Coronary artery (tissue), 2 donors: Measurements from ENCODE around the gene ZNF778.
A peak's percentile ranks its signal among the peaks of the same experiment; 100 is the strongest.

ENCODE experiments used
- DNase-seq: peaks from one replicate; pipeline ENCODE4 v3.0.0-alpha.2; 2017; ENCODE audit warnings: low spot score
- H3K27ac ChIP-seq, 2 donors: fragments of 200-600 bp; sonication (generic); one replicate each; pipeline ENCODE4 v1.5.1; 2016 to 2019
- H3K4me3 ChIP-seq: fragments of 200-600 bp; sonication (generic); 2 replicates; pipeline ENCODE4 v1.5.1; 2016; ENCODE audit warnings: mild to moderate bottlenecking, moderate library complexity
- TF ChIP-seq, protein P1 (sequence below): fragments of 200-600 bp; sonication (generic); IDR thresholded peaks from one replicate; pipeline ENCODE4 v1.5.1; 2019; ENCODE audit warnings: antibody characterized with exemption

Gene ZNF778

GRCh38 chr16:89217138-89217387 lies 440 bp upstream of the ZNF778 start:
- Histone ChIP-seq H3K27ac (peak overlapping the region; percentile 86 to 96), H3K4me3 (peak overlapping the region; percentile 80)
- DNase-seq, result no peak
- TF ChIP-seq, protein P1, sequence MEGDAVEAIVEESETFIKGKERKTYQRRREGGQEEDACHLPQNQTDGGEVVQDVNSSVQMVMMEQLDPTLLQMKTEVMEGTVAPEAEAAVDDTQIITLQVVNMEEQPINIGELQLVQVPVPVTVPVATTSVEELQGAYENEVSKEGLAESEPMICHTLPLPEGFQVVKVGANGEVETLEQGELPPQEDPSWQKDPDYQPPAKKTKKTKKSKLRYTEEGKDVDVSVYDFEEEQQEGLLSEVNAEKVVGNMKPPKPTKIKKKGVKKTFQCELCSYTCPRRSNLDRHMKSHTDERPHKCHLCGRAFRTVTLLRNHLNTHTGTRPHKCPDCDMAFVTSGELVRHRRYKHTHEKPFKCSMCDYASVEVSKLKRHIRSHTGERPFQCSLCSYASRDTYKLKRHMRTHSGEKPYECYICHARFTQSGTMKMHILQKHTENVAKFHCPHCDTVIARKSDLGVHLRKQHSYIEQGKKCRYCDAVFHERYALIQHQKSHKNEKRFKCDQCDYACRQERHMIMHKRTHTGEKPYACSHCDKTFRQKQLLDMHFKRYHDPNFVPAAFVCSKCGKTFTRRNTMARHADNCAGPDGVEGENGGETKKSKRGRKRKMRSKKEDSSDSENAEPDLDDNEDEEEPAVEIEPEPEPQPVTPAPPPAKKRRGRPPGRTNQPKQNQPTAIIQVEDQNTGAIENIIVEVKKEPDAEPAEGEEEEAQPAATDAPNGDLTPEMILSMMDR, result no peak

DNA sequence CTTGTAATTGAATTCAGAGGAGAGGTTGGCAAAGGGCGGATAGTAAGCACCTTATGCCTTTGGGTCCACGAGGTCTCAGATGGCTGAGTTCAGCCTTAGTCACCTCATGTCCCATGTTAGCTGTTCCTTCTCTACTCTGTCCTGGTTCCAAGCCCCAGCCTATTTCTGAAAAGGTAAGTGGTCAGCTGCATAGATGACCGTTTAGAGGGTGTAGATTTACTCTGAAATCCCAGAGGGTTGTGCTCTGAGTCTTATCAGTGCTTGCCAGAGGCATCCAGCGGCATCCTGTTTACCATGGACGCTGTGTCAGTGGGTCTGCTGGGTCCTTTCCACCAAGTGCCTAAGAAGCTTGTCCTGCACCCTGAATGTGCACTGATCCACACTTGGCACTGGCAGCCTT lies 1.9 kb downstream of the ZNF778 start:
- Histone ChIP-seq H3K4me3 (no peak overlapping the region), H3K27ac (no peak overlapping the region)
- no peak for DNase-seq
- TF ChIP-seq, protein P1, result no peak

DNA sequence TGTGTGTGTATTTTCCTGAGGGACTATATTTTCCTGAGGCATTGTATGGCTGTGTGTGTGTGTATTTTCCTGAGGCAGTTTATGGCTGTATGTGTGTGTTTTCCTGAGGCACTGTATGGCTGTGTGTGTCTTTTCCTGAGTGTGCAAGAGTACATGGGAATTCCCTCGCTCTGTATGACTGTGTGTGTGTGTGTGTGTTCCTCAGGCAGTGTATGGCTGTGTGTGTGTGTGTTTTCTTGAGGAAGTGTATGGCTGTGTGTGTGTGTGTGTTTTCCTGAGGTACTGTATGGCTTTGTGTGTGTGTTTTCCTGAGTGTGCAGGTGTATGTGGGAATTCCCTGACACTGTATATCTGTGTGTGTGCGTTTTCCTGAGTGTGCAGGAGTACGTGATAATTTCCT lies 4.1 kb downstream of the ZNF778 start:
- DNase-seq, result no peak
- Histone ChIP-seq H3K27ac (no peak overlapping the region), H3K4me3 (no peak overlapping the region)
- TF ChIP-seq, protein P1, result no peak

DNA sequence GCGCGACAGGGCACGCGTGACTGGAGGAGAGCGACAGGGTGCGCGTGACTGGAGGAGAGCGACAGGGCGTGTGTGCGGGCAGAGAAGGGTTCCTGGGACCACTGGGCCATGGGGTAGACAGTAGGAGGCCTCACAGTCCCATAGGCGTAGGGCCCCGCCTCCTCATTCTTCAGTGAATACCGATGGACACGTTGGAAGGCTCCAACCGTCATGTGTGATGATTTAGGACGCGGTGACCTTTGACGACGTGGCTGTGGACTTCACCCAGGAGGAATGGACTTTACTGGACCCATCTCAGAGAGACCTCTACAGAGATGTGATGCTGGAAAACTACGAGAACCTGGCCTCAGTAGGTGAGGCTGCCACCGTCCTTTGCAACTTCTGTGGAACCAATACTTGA lies 5.4 kb downstream of the ZNF778 start:
- no peak overlapping the region for H3K4me3 ChIP-seq
- H3K27ac ChIP-seq, result no peak overlapping the region
- no peak for DNase-seq
- TF ChIP-seq, protein P1, result no peak

DNA sequence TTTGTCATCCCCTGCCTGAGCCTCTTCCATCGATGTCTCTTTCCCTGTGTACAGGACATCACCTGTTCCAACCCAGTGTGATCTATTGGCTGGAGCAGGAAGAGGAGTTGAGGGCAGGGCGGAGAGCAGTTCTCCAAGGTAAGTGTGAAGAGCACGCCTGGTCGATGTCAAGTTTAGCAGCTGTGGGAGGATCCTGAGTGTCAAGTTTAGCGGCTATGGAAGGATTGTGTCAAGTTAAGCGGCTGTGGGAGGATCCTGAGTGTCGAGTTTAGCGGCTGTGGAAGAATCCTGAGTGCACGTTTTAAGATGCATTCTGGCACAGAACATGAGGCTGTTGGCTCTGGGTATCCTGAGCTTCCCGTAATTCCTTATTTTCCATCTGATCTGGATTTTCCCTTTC lies 7.2 kb downstream of the ZNF778 start:
- Histone ChIP-seq H3K4me3 (no peak overlapping the region), H3K27ac (no peak overlapping the region)
- no peak for DNase-seq
- TF ChIP-seq, protein P1, result no peak

DNA sequence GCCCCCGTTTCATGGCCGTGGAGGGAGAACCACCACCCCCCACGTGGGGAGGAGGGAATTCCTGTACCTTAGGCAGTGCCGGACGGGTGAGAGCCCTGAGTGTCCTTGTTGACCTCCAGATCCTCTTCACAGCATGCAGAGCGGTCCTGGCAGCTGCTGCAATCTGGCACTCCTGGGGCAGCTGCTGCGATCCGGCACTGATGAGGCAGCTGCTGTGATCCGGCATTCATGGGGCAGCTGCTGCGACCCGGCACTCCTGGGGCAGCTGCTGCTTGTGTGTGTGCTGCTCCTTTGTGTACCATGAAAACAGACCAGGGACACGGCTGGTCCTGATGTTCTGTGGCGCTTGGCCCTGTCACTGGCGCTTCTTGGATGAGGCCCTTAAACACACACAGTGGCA lies 12.8 kb downstream of the ZNF778 start:
- no peak overlapping the region for H3K27ac ChIP-seq
- TF ChIP-seq, protein P1, result no peak
- DNase-seq, result no peak
- H3K4me3 ChIP-seq, result no peak overlapping the region

DNA sequence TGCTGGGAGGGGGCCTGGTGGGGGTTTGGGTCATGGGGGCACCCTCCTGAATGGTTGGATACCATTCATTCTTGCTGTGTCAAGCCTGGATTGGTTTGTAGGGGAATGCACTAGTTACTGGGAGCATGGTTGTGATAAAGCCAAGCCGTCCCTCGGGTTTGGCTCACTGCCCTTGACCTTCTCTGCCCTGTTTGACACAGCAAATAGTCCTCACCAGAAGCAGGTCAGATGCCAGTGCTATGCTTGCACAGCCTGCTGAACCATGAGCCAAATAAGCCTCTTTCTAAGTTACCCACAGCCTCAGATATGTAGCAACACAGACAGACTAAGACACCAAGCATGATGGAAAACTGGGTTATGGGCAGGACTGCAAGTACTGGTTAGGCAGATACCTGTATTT lies 14.6 kb downstream of the ZNF778 start:
- no peak for DNase-seq
- H3K27ac ChIP-seq, result no peak overlapping the region
- TF ChIP-seq, protein P1, result no peak
- no peak overlapping the region for H3K4me3 ChIP-seq
